Brain microvascular endothelial cell (primary cell): ENCODE data around the gene AK8.

Experiments
- DNase-seq: peaks from one replicate; pipeline ENCODE4 v3.0.0-alpha.2; 2020
- H3K27ac ChIP-seq: fragments of 250-450 bp; sonication (Bioruptor Pico); 2 replicates; pipeline ENCODE4 v1.5.1; 2020; ENCODE audit warnings: mild to moderate bottlenecking, moderate library complexity
- H3K27me3 ChIP-seq: fragments of 250-450 bp; sonication (Bioruptor Pico); replicated peaks from 2 replicates; pipeline ENCODE4 v1.5.1; 2020; ENCODE audit warnings: mild to moderate bottlenecking
- H3K36me3 ChIP-seq: fragments of 250-450 bp; sonication (Bioruptor Pico); replicated peaks from 2 replicates; pipeline ENCODE4 v1.5.1; 2020; ENCODE audit warnings: mild to moderate bottlenecking
- H3K4me3 ChIP-seq: 2 replicates; pipeline ENCODE4 v1.5.1; 2011; ENCODE audit warnings: low read depth, mild to moderate bottlenecking, control low read depth, low read length, moderate library complexity
- in situ Hi-C: cut with HindIII; loops from 2 replicates; pipeline ENCODE4 v1.10.0; 2017; ENCODE audit warnings: low sequenced_read_pairs, low pct_ligation_motif_present
- TF ChIP-seq, protein P1 (sequence below): IDR thresholded peaks from 2 replicates; pipeline ENCODE4 v1.5.1; 2011; ENCODE audit warnings: low read depth, mild to moderate bottlenecking, moderate library complexity, low read length, control low read depth, inconsistent platforms; ENCODE audit errors: missing control alignments

The AK8 gene

DNA sequence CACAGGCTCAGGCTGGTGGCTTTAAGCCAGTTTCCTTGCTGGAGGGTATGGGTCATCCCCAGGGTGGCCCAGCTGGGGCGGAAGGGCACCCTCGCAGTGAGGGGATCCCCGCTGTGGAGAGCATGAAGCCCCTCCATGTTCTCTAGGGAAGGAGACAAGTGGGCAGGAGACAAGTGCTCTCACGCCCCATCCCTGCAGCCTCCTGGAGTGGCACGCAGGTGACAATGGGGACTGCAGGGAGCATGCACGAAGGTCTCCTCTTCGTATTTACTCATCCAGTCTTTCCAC, 124.5 kb downstream of the AK8 start:
- in situ Hi-C loops = no loop called here
- TF ChIP-seq, protein P1, sequence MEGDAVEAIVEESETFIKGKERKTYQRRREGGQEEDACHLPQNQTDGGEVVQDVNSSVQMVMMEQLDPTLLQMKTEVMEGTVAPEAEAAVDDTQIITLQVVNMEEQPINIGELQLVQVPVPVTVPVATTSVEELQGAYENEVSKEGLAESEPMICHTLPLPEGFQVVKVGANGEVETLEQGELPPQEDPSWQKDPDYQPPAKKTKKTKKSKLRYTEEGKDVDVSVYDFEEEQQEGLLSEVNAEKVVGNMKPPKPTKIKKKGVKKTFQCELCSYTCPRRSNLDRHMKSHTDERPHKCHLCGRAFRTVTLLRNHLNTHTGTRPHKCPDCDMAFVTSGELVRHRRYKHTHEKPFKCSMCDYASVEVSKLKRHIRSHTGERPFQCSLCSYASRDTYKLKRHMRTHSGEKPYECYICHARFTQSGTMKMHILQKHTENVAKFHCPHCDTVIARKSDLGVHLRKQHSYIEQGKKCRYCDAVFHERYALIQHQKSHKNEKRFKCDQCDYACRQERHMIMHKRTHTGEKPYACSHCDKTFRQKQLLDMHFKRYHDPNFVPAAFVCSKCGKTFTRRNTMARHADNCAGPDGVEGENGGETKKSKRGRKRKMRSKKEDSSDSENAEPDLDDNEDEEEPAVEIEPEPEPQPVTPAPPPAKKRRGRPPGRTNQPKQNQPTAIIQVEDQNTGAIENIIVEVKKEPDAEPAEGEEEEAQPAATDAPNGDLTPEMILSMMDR = no peak
- Histone ChIP-seq H3K4me3 (no peak overlapping the region), H3K27ac (no peak overlapping the region), H3K36me3 (no peaks in the 10 kb centered on the region), H3K27me3 (no peaks in the 10 kb centered on the region)
- DNase-seq = no peak

DNA sequence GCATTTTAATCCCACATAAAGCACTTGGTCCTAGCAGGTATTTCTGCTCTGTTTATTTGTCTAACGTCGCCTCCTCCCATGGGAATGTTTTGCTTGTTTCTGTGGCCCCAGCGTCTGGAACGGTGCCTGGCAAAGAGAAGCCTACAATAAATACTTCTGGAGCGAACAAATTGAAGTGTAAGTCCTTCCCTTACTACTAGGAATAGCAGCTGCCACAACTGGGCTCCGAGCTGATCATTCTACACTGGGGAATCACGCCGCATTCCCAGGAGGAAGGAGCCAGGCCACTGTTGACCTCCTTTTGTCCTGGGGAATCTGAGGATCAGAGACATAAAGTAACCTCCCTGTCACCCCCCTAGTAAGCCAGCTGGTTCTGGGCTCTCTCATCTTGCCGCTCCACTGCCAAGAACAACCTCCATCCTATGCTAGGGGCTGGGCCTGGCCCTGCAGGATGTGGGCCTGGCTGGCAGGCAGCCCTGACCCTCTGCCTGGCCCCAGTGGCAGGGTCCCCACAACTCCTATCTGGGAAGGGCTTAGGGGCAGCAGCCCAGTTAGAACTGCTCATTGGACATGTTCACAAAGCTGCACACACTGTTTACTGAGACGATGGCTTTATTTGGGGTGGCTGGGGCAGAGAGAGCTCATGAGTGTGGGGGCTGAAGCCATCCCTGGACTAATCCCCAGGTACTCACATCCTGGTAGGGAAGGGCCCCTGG, 125.0 kb downstream of the AK8 start:
- in situ Hi-C loops = no loop called here

DNA sequence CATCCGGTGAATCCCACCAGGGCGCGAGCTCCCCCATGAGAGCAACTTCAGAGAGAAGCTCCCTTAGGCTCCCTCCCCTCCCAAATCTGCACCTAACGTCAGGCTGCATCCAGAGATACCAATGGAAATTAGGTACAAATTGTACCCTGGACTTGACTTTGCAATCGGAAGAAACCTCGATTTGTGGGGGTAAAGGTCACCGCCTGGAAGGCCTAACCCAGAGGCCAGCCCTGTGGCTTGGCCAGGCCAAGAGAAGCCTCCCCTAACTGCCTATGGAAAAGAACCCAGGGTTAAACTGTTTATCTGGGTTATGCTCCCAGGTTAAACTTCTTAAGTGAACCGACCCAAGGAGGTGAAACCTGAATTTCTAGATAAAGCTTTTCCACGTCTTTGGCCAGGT, 127.4 kb downstream of the AK8 start:
- no peak overlapping the region for H3K4me3 ChIP-seq
- no peak for DNase-seq
- no peak overlapping the region for H3K27ac ChIP-seq
- peaks cover 7% of the 10 kb centered on the region for H3K27me3 ChIP-seq
- in situ Hi-C loops = no loop called here
- TF ChIP-seq, protein P1 = no peak
- H3K36me3 ChIP-seq = no peaks in the 10 kb centered on the region

More for the DNA sequence above, 125.0 kb downstream of the AK8 start:
- H3K27ac ChIP-seq = no peak overlapping the region
- no peaks in the 10 kb centered on the region for H3K27me3 ChIP-seq
- DNase-seq = no peak
- no peaks in the 10 kb centered on the region for H3K36me3 ChIP-seq
- no peak overlapping the region for H3K4me3 ChIP-seq
- TF ChIP-seq, protein P1 = no peak

DNA sequence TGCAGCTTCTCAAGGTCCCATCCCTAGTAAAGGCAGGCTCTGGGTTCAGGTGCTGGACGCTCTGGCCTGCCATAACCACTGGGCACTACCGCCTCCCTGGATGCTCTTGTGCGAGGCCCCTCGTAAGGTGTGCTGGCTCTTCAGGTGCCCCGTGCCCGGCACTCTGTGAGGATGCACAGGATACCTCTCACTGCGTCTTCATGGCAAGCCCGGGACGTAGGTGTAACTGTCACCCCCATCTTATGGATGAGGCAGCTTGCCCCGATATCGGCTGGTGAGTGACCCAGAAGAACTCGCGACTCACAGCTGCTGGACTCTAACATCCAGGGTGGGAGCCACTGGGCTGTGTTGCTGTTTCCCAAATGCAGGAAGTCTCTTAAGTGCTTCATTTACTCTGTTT, 128.8 kb downstream of the AK8 start:
- no peak for DNase-seq
- TF ChIP-seq, protein P1 = no peak
- Histone ChIP-seq H3K36me3 (no peaks in the 10 kb centered on the region), H3K27ac (no peak overlapping the region), H3K27me3 (peaks cover 20% of the 10 kb centered on the region), H3K4me3 (no peak overlapping the region)
- in situ Hi-C loops = no loop called here

DNA sequence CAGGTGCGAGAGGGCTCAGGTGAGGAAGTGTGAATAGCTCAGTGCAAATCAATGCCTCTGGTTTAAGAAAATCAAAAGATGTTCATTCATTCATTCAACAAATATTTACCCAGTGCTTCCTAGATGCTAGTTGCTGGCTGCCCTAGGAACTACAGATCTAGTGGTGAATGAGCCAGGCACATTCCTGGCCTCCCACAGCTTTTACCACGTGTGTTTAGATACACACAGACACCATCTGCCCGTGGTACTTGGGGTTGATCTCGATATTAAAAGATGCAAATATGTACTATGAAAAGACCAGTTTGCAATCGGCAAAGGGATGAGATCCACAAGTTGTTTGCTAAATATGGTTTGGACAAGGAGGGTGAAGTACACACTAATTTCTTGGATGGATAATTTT, 129.6 kb downstream of the AK8 start:
- Histone ChIP-seq H3K27me3 (peaks cover 29% of the 10 kb centered on the region), H3K27ac (no peak overlapping the region), H3K4me3 (no peak overlapping the region), H3K36me3 (no peaks in the 10 kb centered on the region)
- TF ChIP-seq, protein P1 = no peak
- peak; percentile 34 for DNase-seq
- in situ Hi-C loops = no loop called here
